HG02588 (cell line): ENCODE measurements around the gene MIA.
A peak's percentile ranks its signal among the peaks of the same experiment; 100 is the strongest.
"Not testable (repeated sequence)": the region's sequence is repeated elsewhere in the genome, so short reads cannot be mapped to it uniquely, and the experiment has no call there.

ENCODE experiments used
- ATAC-seq: cut with Tn5 transposase; IDR thresholded peaks from one replicate; pipeline ENCODE4 v1.9.1; 2021; ENCODE audit warnings: mild to moderate bottlenecking, moderate library complexity; ENCODE audit not compliant: unreplicated experiment

Gene MIA

GRCh38 chr19:40750058-40750873, 25.1 kb upstream of the MIA start, which contains the start of gene ACTMAP:
Gene ACTMAP (minus strand): TSS chr19:40750477. CDS start chr19:40749803, 674 bp downstream.
- peak; percentile 83 for ATAC-seq

DNA sequence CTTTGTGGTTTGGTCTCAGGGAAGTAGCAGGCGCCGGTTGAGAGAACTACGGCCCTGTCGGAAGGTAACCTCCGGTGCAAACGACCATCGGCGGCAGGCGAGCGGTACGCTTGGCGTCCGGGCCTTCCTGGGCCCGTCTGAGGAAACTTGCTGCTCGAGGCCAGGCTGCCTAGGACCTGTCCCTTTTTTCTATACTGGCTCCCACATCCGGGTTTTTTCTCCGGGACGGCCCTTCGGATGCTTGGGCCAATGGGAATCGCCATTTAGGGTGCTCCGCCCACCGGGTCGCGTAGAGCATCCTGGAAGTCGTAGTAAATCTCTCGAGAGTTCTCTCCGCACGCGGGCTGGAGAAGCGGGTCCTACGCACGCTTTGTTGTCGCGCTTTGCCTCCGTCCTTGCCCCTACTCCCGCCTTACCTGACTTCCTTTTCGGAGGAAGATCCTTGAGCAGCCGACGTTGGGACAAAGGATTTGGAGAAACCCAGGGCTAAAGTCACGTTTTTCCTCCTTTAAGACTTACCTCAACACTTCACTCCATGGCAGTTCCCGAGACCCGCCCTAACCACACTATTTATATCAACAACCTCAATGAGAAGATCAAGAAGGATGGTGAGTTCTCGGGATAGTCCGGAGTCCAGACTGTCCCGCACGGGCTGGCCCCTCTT, 24.3 kb upstream of the MIA start, which contains the start of gene SNRPA:
Gene SNRPA, plus strand, starts transcription at position 330 of the 664 bp plus-strand sequence. Its CDS starts 206 bp downstream, at position 536.
- ATAC-seq: peak; percentile 54

DNA sequence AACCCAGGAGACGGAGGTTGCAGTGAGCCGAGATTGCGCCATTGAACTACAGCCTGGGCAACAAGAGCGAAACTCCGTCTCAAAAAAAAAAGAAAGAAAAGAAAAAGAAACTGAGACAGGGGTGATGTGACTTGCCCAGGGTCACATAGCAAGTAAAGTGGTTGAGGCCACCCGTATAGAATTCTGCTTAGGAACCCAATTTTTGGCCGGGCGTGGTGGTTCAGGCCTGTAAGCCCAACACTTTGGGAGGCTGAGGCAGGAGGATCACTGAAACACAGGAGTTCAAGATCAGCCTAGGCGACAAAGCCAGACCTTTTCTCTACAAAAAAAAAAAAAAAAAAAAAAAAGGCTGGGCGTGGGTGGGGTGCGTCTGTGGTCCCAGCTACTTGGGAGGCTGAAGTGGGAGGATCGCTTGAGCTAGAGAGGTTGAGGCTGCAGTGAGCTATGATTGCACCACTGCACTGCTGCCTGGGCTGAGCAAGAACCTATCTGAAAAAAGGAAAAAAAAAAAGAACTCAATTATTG, 23.0 kb upstream of the MIA start:
- ATAC-seq: no peak

- ATAC-seq: no peak
Measured at GRCh38 chr19:40754611-40755247, 20.6 kb upstream of the MIA start.

- ATAC-seq: no peak
Measured at GRCh38 chr19:40755248-40755624, 20.1 kb upstream of the MIA start.

GRCh38 chr19:40755791-40756190, 19.5 kb upstream of the MIA start:
- ATAC-seq: no peak

GRCh38 chr19:40756502-40757110, 18.7 kb upstream of the MIA start:
- ATAC-seq: no peak

DNA sequence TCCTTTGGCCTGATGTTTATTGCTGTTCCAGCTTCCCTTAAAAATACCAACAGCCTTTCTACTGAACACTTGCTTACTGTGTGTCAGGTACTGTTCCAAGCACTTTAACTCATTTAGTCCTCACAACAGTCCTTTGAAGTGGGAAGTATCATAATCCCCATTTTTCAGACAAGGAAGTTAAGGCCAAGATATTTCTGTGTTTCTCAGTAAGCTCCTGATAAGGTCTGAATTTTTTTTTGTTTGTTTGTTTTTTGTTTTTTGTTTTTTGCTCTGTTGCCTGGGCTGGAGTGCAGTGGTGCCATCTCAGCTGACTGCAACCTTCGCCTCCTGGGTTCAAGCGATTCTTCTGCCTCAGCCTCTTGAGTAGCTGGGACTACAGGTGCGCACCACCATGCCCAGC, 16.8 kb upstream of the MIA start:
- no peak for ATAC-seq

DNA sequence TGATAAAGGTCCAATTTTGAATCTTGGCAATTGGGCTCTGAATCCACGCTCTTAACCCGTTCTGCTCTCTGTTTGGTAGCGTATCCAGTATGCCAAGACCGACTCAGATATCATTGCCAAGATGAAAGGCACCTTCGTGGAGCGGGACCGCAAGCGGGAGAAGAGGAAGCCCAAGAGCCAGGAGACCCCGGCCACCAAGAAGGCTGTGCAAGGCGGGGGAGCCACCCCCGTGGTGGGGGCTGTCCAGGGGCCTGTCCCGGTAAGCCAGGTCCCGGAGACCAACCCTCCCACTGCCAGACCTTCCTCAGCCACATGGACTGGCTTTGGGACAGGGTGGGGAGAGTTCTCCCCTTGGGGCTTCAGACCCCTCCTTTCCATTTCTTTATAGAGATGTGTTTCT, 16.0 kb upstream of the MIA start:
- ATAC-seq: no peak

- no peak for ATAC-seq
Measured at GRCh38 chr19:40762754-40763470, 12.4 kb upstream of the MIA start.

DNA sequence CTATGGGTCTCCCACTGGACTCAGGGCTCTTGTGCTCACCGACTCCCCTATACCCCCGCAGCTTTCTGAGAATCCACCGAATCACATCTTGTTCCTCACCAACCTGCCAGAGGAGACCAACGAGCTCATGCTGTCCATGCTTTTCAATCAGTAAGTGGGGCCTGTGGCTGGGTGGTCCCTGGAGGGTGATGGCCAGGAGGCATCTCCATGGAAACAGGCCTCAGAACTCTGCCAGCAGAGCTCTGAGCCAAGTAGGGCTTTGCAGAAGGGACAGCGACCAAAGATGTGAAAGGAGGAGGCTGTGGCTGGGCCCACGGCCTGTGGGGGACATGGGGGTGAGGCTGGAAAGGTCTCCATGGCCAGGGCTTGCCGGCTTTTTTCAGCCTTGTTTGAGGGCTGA, 11.8 kb upstream of the MIA start:
- ATAC-seq: no peak

DNA sequence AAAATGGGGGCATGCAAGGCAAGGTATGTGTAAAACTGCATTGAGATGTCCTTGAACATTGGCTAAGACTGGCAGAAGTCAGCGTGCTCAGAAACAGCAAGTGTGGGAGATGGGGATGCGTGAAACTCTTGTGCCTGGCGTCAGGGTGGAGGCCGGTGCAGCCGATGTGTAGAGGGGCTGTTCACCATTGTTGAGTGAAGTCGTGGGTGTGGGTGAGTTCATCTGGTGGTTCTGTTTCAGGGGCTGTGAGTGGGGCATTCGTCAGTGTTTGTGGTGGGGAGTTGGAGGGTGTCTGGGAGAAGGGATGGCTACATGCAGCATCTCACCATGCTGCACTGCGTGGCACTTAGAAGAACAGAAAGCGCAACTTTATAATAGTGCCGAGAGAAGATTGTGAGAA, 11.4 kb upstream of the MIA start:
- ATAC-seq: no peak

- ATAC-seq: not testable (repeated sequence)
Measured at GRCh38 chr19:40766385-40766784, 8.9 kb upstream of the MIA start.

DNA sequence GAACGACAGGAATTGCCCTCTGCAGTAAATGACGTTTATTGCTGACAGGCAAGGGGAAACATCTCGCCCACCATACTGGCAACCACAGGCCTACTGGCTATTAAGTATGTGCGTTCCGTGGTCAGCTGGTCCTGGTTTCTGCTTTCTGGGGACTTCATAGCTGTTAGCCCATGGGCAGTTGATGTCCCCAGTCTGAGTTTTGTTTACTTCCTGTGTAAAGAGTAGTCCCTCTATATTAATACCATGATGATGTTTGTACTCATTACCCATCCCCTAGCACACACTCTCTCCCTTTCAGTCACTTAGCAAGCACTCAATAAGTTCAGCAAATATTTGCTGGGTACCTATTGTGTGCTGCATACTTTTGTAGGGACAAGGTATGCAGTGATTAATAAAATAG, 6.5 kb upstream of the MIA start:
- ATAC-seq: no peak

DNA sequence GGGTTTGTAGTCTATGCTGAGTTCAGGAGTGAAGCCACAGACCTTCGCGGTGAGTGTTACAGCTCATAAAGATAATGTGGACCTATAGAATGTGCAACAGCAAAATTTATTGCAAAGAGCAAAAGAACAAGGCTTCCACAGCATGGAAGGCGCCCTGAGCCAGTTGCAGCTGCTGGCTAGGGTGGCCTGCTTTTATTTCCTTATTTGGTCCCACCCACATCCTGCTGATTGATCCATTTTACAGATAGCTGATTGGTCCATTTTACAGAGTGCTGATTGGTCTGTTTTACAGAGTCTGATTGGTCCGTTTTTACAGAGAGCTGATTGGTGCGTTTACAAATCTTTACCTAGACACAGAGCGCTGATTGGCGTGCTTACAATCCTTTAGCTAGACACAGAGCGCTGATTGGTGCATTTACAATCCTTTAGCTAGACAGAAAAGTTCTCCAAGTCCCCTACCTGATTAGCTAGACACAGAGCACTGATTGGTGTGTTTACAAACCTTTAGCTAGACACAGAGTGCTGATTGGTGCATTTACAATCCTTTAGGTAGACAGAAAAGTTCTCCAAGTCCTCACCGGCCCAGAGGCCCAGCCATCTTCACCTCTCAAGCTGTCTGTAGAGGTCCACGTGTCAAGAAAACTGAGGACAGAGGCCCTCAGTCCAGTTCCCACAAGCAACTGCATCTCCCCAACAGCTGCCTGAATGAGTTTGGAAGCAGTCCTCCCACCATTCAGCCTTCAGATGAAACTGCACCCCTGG, 4.0 kb upstream of the MIA start:
- ATAC-seq: not testable (repeated sequence)

DNA sequence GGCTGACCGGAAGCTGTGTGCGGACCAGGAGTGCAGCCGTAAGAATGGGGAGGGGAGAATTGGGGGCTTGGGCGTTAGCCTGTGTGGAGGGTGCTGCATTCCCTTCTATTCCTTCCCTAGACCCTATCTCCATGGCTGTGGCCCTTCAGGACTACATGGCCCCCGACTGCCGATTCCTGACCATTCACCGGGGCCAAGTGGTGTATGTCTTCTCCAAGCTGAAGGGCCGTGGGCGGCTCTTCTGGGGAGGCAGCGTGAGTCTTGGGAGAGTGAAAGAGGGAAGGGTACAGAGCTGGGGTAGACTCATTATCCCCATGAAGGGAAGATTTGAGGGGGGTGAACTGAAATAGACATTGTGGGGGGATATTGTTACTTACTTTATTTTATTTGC, 306 bp downstream of the MIA start:
- ATAC-seq: no peak

DNA sequence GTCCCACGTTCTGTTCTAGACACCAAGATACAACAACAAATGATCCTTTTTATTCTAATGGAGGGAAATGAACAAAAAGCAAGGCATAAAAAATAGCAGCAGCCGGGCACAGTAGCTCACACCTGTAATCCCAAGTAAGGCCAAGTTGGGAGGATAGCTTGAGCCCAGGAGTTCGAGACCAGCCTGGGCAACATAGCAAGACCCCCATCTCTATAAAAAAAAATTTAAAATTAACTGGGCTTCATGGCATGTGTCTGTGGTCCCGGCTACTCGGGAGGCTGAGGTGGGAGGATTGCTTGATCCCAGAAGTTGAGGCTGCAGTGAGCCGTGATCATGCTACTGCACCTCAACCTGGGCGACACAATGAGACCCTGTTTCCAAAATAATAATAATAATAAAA, 1.0 kb downstream of the MIA start:
- no peak for ATAC-seq

- peak; percentile 51 for ATAC-seq
Measured at GRCh38 chr19:40776932-40777644, 1.8 kb downstream of the MIA start.

DNA sequence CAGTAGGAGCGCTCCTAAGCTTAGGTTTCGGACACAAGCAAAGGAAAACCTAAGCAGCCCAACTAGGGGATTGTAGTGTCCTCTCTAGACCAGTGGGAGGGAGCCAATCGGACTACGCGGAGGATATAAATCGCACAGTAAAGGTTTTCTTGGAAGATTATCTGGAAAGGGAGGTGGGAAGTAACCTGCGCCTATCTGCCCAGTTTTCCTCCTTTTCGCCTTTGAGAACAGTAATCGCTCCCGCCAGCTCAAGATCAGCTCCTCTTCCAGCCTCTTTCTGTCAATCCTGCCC, 2.3 kb downstream of the MIA start:
- ATAC-seq: no peak
